COLO668 (cell line): Measurements from ENCODE around the gene ACSM6.
A peak's percentile ranks its signal among the peaks of the same experiment; 100 is the strongest.

Experiments
- DNase-seq: peaks from one replicate; lab custom pipeline; 2025; ENCODE audit not compliant: unreplicated experiment; lab: John Stamatoyannopoulos, UW

Gene ACSM6

GRCh38 chr10:95265572-95265971 lies 71.5 kb downstream of the ACSM6 start:
- DNase-seq, result no peak

DNA sequence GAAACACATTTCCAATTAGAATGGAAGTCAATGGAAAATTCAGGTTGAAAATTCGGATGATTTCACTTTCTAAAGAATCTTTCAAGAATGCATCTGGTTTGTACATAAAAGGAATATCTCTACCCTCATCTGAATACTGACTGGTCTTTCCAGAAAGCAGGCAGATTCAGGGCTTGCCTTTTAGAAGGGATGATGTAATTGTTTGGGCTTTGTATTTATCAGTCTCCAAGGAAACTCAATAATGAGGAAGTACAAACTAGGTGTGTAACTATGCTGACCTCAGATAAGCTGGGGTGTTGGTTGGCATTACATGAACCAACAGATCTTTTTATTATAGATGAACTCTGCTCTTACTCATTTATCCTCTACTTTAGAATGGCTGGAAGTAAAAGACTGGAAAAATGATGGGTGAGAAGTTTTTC lies 72.6 kb downstream of the ACSM6 start:
- DNase-seq, result peak; percentile 3

GRCh38 chr10:95267251-95267650 lies 73.2 kb downstream of the ACSM6 start:
- no peak for DNase-seq

- no peak for DNase-seq
Observed at GRCh38 chr10:95268438-95268837, 74.4 kb downstream of the ACSM6 start.

DNA sequence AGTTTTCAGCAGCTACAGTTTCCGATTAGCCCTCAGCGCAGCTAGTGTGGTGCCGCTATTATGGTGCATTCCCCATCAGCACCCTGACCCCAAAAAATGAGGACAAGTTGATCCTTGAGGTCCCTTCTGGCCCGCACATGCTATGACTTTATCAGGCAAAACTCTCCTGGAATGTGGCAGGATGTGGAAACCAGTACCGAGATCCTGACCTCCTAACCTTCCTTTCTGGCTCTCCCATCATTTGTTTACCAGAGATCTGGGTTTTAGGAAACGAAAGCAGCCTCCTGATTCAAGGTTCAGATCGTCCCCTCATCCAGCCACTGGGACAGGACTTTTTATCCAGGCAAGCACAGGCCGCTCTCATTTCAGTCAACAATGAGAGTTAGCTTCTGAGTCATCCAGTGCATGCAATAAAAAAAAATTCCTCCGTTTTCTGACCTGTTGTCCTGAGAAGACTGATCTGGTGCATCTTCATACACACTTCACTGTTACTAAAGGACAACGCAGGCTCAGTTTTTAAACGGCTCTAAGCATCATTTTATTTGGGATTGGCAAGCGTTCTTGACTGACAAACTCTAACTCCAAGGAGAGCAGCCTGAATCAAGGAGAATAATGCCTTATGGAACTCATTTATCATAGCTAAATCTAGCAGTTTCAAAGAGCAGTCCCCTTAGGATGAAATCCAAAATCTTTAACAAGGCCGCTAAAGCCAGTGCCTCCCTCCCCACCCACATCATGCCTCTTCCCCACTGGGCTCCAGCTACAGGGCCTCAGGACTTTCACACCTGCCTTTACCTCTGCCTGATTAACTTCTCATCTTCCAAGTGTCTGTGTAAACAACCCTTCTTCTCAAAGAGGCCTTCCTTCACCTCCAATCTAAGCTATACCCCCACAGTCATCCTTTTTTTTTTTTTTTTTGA lies 79.6 kb downstream of the ACSM6 start:
- no peak for DNase-seq

DNA sequence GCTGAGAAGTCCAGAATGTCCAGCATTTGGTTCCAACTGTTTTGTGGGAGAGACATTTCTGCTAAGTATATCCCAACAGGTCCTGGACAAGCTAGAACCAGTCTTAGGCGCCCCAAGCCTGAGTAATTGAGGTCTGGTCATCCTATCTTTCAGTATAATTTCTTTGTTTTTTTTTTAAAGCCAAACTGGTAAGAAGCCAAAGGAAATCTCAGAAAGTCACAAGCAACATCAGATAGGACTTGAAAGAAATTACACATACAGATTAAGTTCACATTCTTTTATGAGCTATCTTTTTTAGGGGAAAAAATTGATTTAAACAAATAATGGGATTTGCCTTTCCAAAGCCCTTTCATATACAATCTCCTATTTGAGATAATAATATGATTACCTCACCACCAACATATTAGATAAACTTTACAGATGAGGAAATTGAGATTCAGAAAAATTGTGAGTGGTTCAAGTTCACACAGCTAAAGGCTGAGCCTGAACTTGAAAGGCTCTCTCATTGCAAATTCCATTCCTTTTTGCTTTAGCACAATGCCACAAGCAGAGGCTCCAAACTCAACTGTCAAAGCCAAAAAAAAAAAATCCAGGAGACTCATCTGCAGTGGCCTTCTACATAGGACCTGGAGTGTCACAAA lies 81.8 kb downstream of the ACSM6 start:
- no peak for DNase-seq

DNA sequence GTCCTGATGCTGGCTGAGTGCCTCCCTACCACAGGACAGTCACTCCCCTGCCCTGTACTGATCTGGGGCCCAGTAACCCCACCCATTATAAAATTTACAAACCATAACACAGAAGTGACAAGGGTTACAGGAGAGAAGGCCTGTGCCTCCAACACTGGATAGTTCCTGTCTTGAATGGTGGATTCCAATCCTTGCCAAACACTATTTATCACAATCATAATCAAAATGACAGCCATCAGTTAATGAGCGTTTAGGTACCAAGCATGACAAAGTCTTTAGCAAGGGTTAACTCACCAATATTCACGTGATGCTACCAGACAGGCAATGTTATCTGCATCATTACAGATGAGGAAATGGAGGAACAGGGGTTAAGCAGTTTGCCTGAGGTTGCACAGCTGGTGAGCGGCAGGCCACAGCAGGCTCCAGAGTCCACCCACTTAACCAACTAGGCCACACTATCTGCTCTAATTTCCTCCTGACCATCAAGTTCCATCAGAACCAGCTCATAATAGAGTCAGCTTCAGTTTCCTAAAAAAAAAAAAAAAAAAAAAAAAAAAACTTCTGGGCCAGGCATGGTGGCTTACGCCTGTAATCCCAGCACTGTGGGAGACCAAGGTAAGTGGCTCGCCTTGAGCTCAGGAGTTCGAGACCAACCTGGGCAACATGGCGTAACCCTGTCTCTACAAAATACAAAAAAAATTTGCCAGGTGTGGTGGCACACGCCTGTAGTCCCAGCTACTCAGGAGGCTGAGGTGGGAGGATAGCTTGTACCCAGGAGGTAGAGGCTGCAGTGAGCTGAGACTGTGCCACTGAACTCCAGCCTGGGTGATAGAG lies 82.5 kb downstream of the ACSM6 start:
- DNase-seq, result no peak

GRCh38 chr10:95277201-95277570 lies 83.1 kb downstream of the ACSM6 start:
- no peak for DNase-seq

DNA sequence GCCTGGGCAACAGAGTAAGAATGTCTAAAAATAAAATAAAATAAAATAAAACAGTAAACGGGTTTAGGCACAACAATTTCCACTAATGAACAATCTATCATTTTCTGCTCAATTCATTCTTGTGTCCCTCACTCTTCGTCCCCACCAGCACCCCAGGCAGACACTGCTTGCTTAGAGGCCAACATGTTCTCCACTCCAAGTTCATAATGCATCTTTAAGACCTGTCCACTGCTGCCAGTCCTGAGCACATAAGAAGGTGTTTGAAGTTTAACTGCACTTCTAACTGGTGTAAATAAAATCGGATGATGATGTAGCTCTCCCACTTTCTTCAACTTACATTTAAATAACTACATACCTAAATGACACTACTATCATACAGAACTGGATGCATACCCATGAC lies 83.6 kb downstream of the ACSM6 start:
- no peak for DNase-seq
